Ovary (tissue), 3 donors: Measurements from ENCODE around the gene TOR1A.

ENCODE experiments used
- EP300 ChIP-seq: sonication (generic); formaldehyde crosslinking; IDR thresholded peaks from one replicate; pipeline ENCODE4 v1.6.1; 2017; ENCODE audit warnings: antibody characterized with exemption
- TF ChIP-seq, protein P1 (sequence below), 3 donors: fragments of 450-650 bp in 2 of 3; fragments of 200-600 bp in 1 of 3; IDR thresholded peaks; one replicate each; pipeline versions ENCODE4 v1.5.1 to v1.8.0; 2016 to 2022; ENCODE audit warnings: antibody characterized with exemption in 3 of 3, mild to moderate bottlenecking in 1 of 3
- donor health status: DM: no; HTN: no; CAD: no.

DNA sequence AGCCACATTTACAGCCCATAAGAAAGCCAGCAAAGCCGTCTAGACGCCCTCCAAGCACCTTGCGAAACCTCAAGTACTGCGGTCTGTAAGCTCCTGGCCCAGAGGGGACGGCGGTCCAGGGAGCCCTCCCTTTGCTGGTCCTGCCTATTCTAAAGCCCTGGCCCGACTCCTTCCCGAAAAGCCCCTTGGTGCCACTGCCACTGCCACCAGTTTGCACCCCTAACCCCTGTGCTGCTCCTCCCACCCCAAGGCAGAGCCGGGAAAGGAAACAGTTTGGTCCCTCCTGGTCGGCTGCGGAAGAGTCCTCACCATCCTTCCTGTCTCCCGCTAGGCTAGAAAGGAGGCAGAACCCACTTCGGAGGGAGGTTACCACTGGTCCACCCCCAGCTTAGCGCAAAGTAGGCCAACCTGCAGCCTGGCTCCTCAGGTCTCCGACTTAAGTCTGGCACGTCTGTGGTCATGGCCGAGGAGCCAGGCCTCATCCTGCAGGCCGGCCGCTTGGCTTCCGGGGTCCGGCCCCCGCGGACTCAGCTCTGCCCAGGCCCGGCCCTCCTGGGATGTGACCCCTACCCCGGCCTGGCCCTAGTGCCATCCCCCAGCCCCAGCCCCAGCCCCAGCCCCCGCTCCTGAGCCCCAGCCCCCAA is 916 bp downstream of the TOR1A start:
- TF ChIP-seq EP300: no peak
- TF ChIP-seq, protein P1, sequence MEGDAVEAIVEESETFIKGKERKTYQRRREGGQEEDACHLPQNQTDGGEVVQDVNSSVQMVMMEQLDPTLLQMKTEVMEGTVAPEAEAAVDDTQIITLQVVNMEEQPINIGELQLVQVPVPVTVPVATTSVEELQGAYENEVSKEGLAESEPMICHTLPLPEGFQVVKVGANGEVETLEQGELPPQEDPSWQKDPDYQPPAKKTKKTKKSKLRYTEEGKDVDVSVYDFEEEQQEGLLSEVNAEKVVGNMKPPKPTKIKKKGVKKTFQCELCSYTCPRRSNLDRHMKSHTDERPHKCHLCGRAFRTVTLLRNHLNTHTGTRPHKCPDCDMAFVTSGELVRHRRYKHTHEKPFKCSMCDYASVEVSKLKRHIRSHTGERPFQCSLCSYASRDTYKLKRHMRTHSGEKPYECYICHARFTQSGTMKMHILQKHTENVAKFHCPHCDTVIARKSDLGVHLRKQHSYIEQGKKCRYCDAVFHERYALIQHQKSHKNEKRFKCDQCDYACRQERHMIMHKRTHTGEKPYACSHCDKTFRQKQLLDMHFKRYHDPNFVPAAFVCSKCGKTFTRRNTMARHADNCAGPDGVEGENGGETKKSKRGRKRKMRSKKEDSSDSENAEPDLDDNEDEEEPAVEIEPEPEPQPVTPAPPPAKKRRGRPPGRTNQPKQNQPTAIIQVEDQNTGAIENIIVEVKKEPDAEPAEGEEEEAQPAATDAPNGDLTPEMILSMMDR (IDR thresholded peaks at IDR 0.05): no peak
